GM18861 (cell line): ENCODE data around the gene MMP17.

Source experiments
- ATAC-seq: cut with Tn5 transposase; IDR thresholded peaks from one replicate; pipeline ENCODE4 v1.9.1; 2021; ENCODE audit not compliant: unreplicated experiment

The MMP17 gene

GRCh38 chr12:131892711-131893604 lies 64.8 kb downstream of the MMP17 start:
- no peak for ATAC-seq

DNA sequence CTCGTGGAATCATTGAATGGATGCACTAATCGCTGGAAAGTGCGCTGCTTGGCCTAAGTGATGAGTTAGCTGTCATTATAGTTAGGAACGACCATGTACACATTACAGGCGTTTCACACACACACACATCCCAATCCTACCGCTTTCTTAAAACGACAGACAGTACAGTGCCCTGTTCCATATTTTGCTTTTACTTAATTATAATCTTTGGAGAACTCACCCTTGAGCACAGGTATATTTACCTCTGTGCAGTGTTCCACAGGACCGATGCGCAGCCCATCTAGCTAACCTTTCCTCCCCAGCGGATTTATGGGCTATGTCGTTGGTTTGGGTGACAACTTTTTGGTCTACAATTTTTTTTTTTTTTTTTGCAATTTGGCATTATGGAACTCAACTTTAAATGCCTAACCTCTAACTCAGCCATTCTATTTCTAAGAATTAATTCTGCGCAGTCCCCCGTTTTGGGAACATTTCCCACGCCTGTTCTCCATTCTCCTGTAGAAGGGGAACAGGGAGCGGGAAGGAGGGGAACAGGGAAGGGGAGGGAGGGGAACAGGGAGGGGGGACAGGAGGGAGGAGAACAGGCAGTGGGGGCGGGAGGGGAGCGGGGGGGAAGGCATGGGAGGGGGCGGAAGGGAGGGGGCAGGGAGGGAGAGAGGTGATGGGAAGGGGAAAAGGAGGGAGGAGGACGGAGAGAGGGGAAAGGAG lies 65.6 kb downstream of the MMP17 start:
- no peak for ATAC-seq

DNA sequence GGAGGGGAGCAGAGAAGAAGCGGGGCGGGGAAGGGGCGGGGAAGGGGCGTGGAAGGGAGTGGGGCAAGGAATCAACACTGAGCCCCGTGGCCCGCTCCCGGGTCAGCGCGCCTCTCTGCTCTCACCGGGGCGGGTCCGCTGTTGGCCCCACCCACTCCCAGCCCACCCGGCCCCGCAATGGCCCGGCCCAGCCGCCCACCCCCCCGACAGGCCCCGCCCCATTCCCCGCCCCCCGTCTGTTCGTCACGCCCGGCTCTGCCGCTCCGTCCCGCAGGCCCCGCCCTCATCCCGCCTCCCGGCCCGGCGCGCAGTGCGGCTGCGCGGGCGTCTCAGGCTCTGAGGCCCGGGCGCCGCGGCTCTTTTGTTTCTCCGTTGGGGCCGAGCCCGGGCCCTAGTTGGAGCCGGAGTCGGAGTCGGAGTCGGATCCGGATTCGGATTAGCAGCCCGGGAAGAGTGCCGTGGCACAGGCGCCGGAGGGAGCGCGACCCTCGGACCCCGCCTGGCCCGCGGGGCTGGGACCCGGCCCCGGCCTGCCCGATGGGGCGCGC lies 66.2 kb downstream of the MMP17 start, which contains the start of gene ULK1:
Gene ULK1 (plus strand): TSS at position 310 of the 548 bp plus-strand sequence. CDS start 380 bp downstream, outside the sequence.
- peak; percentile 60 for ATAC-seq

GRCh38 chr12:131894981-131895639 lies 66.9 kb downstream of the MMP17 start:
- ATAC-seq, result no peak

DNA sequence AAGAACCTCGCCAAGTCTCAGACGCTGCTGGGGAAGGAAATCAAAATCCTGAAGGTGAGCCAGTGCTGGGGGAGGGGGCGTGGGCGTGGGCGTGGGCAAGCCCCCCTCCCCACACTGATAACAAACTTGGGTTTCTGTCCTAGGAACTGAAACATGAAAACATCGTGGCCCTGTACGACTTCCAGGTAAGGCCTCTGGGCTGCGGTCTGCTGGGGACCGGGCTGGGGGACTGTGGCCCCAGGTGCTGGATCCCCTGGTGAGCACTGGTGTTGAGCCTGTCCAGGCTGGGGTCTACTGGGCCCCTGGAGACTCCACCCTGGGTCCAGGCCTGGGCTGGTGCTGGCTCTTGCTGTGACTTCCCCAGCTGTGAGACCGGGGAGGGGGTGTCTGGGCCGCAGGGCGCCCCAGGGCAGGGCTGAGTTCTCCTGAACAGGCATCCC lies 67.5 kb downstream of the MMP17 start:
- peak; percentile 10 for ATAC-seq

DNA sequence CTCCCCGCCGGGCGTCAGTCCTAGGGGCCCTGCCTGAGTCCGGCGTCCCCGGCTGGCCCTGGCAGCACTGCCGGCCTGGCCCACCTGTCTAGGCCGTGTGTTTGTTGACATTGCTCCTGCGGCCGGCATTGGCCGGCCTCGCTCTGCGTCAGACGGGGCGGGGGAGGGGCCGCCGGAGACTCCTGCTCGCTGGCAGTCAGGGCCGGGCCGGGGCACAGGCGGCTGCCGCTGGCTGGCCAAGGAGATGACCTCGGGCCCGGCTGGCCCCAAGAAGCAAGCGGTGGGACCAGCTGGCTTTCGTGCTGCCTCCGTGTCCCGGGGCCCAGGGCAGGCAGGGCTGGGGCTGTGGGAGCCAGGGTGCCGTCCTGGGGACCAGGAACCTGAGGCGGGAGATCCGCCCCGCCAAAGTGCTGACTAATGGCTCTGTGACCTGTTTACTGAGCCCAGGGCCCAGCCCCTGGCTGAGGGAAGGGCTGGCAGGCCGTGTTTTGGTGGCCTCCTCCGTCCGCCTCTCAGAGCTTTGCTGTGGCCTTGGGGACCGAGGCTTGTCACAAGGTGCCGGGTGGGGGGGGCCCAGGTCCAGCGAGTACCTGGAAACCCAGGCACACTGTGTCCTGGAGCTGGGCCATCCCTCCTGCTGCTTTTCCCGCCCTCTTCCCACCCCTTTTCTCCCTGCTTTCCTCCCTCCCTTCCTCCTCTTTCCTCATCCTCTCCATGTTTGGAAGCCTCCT lies 68.1 kb downstream of the MMP17 start:
- ATAC-seq, result peak; percentile 53

- no peak for ATAC-seq
Observed at GRCh38 chr12:131896811-131897270, 68.6 kb downstream of the MMP17 start.

DNA sequence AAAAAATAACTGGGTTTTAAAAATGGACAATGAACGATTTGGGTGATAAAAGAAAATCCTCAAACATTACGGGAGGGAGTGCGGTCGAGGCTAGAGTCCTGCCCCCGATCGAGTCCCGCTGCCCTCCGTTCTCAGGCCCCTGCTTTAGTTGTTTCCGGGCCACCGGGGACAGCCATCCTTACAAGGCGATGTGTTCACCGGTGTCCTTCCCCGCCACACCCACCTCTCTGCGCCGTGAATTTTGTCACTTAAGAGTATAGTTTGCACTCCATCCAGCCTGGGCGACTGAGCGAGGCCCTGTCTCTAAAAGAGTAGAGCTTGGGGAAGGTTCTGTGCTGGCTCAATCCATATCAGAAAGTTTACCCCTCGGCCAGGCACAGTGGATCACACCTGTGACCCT lies 69.1 kb downstream of the MMP17 start:
- no peak for ATAC-seq

- no peak for ATAC-seq
Observed at GRCh38 chr12:131897875-131898274, 69.7 kb downstream of the MMP17 start.

GRCh38 chr12:131900397-131900796 lies 72.2 kb downstream of the MMP17 start:
- no peak for ATAC-seq
